SK-N-SH (cell line): ENCODE measurements around the gene LYPD5. TPM values are rescaled to one million over a fixed set of nuclear protein-coding genes. Genes with fewer than 3 reads are reported as not detected.

ENCODE experiments used
- CTCF ChIA-PET: fragments of 300-600, 350-600 bp; formaldehyde crosslinking; extraction: SDS; loops from one replicate; lab custom pipeline; 2021; lab: Yijun Ruan, JAX
- POLR2A ChIA-PET: fragments of 350-600 bp; sonication (Branson Sonifier 250); formaldehyde crosslinking; extraction: SDS; loops from one replicate; lab custom pipeline; 2020; ENCODE audit warnings: antibody characterized with exemption, inconsistent platforms; lab: Yijun Ruan, JAX
- DNase-seq: peaks from one replicate; pipeline ENCODE4 v3.0.0; 2012
- H2AFZ ChIP-seq: fragments of 200-600 bp; sonication (generic); 2 replicates; pipeline ENCODE4 v1.8.1; 2016; ENCODE audit warnings: antibody characterized with exemption, mild to moderate bottlenecking, low read depth
- H3F3A ChIP-seq: fragments of 200-600 bp; sonication (generic); replicated peaks from 2 replicates; pipeline ENCODE3; 2016; ENCODE audit warnings: antibody characterized with exemption, mild to moderate bottlenecking; ENCODE audit not compliant: insufficient read depth
- H3K27ac ChIP-seq, 2 experiments: fragments of 200-500 bp in 1 of 2; fragments of 200-600 bp in 1 of 2; sonication (Bioruptor generic) in 1 of 2; sonication (generic), shearing (Covaris generic) in 1 of 2; 2 replicates each; pipeline versions ENCODE4 v1.5.1 to v1.6.1; 2014 to 2016; ENCODE audit warnings: low read depth in 2 of 2, inconsistent platforms in 1 of 2, low read length in 1 of 2, mild to moderate bottlenecking in 1 of 2, mixed read lengths in 1 of 2
- H3K27me3 ChIP-seq: fragments of 200-600 bp; sonication (generic), shearing (Covaris generic); 2 replicates; pipeline ENCODE4 v1.6.1; 2016; ENCODE audit warnings: mixed run types; ENCODE audit not compliant: insufficient read depth
- H3K36me3 ChIP-seq, 2 experiments: fragments of 200-500 bp in 1 of 2; fragments of 200-600 bp in 1 of 2; sonication (Bioruptor generic) in 1 of 2; sonication (generic) in 1 of 2; replicated peaks in 1 of 2; 2 replicates each; pipeline versions ENCODE3 to v1.5.1; 2014 to 2016; ENCODE audit warnings: low read length in 1 of 2, mild to moderate bottlenecking in 1 of 2; ENCODE audit not compliant: insufficient read depth in 2 of 2, control insufficient read depth in 1 of 2
- H3K4me1 ChIP-seq, 2 experiments: fragments of 200-500 bp in 1 of 2; fragments of 200-600 bp in 1 of 2; sonication (Bioruptor generic) in 1 of 2; sonication (generic), shearing (Covaris generic) in 1 of 2; 2 replicates each; pipeline versions ENCODE4 v1.5.1 to v1.6.1; 2014 to 2016; ENCODE audit warnings: low read depth in 1 of 2, low read length in 1 of 2, mixed run types in 1 of 2; ENCODE audit not compliant: insufficient read depth in 2 of 2, control insufficient read depth in 1 of 2
- H3K4me2 ChIP-seq: fragments of 200-600 bp; sonication (generic), shearing (Covaris generic); 2 replicates; pipeline ENCODE4 v1.6.1; 2017; ENCODE audit warnings: mixed run types
- H3K4me3 ChIP-seq, 2 experiments: fragments of 200-500 bp in 1 of 2; fragments of 200-600 bp in 1 of 2; sonication (Bioruptor generic) in 1 of 2; sonication (generic), shearing (Covaris generic) in 1 of 2; 2 replicates each; pipeline versions ENCODE4 v1.5.1 to v1.8.1; 2014 to 2016; ENCODE audit warnings: low read depth in 2 of 2, inconsistent platforms in 1 of 2, low read length in 1 of 2, mild to moderate bottlenecking in 1 of 2, mixed read lengths in 1 of 2, moderate library complexity in 1 of 2
- H3K79me2 ChIP-seq: fragments of 200-600 bp; sonication (generic); 2 replicates; pipeline ENCODE4 v1.8.1; 2017; ENCODE audit warnings: mild to moderate bottlenecking; ENCODE audit not compliant: insufficient read depth
- H3K9ac ChIP-seq: fragments of 200-600 bp; sonication (generic); 2 replicates; pipeline ENCODE4 v1.6.1; 2017; ENCODE audit warnings: mixed run types
- H3K9me2 ChIP-seq: fragments of 200-600 bp; sonication (generic); 2 replicates; pipeline ENCODE4 v1.6.1; 2017; ENCODE audit warnings: mixed run types
- H3K9me3 ChIP-seq: fragments of 200-600 bp; sonication (generic); 2 replicates; pipeline ENCODE4 v1.6.1; 2017; ENCODE audit warnings: mixed run types, mild to moderate bottlenecking, moderate library complexity
- H4K20me1 ChIP-seq: fragments of 200-600 bp; sonication (generic); 2 replicates; pipeline ENCODE4 v1.6.1; 2017; ENCODE audit warnings: mild to moderate bottlenecking, mixed run types; ENCODE audit not compliant: insufficient read depth
- FOSL2 ChIP-seq: IDR thresholded peaks from 2 replicates; pipeline ENCODE4 v1.4.0; 2012; ENCODE audit warnings: low read depth, mild to moderate bottlenecking, moderate library complexity, borderline replicate concordance
- FOXJ3 ChIP-seq: sonication (generic); formaldehyde crosslinking; IDR thresholded peaks from 2 replicates; pipeline ENCODE4 v1.5.1; 2020; ENCODE audit warnings: mild to moderate bottlenecking, missing genetic modification reagents
- NFIC ChIP-seq: IDR thresholded peaks from 2 replicates; pipeline ENCODE4 v1.4.0; 2012; ENCODE audit warnings: borderline replicate concordance
- NRF1 ChIP-seq: IDR thresholded peaks from 2 replicates; pipeline ENCODE4 v1.6.1; 2012; ENCODE audit warnings: low read depth, mild to moderate bottlenecking, low read length
- POLR2AphosphoS5 ChIP-seq: IDR thresholded peaks from 2 replicates; pipeline ENCODE4 v1.6.1; 2012; ENCODE audit warnings: low read depth, low read length
- SIN3A ChIP-seq: IDR thresholded peaks from 2 replicates; pipeline ENCODE4 v1.6.1; 2012; ENCODE audit warnings: low read depth, mild to moderate bottlenecking, low read length, moderate library complexity, borderline replicate concordance
- TAF1 ChIP-seq: IDR thresholded peaks from 2 replicates; pipeline ENCODE4 v1.6.1; 2012; ENCODE audit warnings: low read depth, mild to moderate bottlenecking, low read length, moderate library complexity, borderline replicate concordance
- WGBS: methylation state at CpG from one replicate; pipeline ENCODE4 v1.1.6; 2017; ENCODE audit warnings: low lambda C conversion rate; 5-methylcytosine and 5-hydroxymethylcytosine counted together
- polyA plus RNA-seq, 3 experiments: library from polyadenylated mRNA; depleted of rRNA; stranded (reverse); fragments of >200 nt; gene quantifications; 2 replicates each; pipeline ENCODE4 v1.2.3, GENCODE V29; 2012
- TF ChIP-seq, protein P1 (sequence below): fragments of 150-350 bp; IDR thresholded peaks from 2 replicates; pipeline ENCODE4 v1.6.1; 2016; ENCODE audit warnings: mild to moderate bottlenecking, low read depth, low read length
- TF ChIP-seq, protein P2 (sequence below): IDR thresholded peaks from 2 replicates; pipeline ENCODE4 v1.4.0; 2012; ENCODE audit warnings: low read depth, borderline replicate concordance
- TF ChIP-seq, protein P3 (sequence below): IDR thresholded peaks from 2 replicates; pipeline ENCODE4 v1.6.1; 2012; ENCODE audit warnings: mild to moderate bottlenecking, low read depth, low read length, moderate library complexity

LYPD5 gene
- polyA plus RNA-seq, 1 of the 3 experiments (the other 2 are of a cell fraction), result 0.13 TPM

DNA sequence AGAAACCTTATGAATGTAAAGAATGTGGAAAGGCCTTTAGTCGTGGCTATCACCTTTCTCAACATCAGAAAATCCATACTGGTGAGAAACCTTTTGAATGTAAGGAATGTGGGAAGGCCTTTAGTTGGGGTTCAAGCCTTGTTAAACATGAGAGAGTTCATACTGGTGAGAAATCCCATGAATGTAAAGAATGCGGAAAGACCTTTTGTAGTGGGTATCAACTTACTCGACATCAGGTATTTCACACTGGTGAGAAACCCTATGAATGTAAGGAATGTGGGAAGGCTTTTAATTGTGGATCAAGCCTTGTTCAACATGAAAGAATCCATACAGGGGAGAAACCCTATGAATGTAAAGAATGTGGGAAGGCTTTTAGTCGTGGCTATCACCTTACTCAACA lies 45.6 kb upstream of the LYPD5 start:
- 88% methylated on average over 4 of the region's 4 CpGs for WGBS
- TF ChIP-seq FOSL2, result no peak
- TF ChIP-seq TAF1, result no peak
- no peak for TF ChIP-seq NRF1
- TF ChIP-seq, protein P1, sequence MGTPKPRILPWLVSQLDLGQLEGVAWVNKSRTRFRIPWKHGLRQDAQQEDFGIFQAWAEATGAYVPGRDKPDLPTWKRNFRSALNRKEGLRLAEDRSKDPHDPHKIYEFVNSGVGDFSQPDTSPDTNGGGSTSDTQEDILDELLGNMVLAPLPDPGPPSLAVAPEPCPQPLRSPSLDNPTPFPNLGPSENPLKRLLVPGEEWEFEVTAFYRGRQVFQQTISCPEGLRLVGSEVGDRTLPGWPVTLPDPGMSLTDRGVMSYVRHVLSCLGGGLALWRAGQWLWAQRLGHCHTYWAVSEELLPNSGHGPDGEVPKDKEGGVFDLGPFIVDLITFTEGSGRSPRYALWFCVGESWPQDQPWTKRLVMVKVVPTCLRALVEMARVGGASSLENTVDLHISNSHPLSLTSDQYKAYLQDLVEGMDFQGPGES, result no peak
- no peak for TF ChIP-seq SIN3A
- TF ChIP-seq, all 33 proteins: peak for 0
- H3K79me2 ChIP-seq, result no peaks in the 10 kb centered on the region
- H3F3A ChIP-seq, result no peaks in the 10 kb centered on the region
- peaks cover 69 to 93% of the 10 kb centered on the region in 2 experiments for H3K36me3 ChIP-seq
- no peaks in the 10 kb centered on the region for H3K4me1 ChIP-seq
- H3K27ac ChIP-seq, result no peak overlapping the region
- H3K4me2 ChIP-seq, result no peak overlapping the region
- CTCF ChIA-PET, result no interaction called here
- peak overlapping the region in 1 of 2 experiments; percentile 12; a peak in 1 of 4 replicates for H3K4me3 ChIP-seq
- H3K9me3 ChIP-seq, result peaks cover 39% of the 10 kb centered on the region
- DNase-seq, result no peak
- no peaks in the 10 kb centered on the region for H4K20me1 ChIP-seq
- H3K27me3 ChIP-seq, result no peaks in the 10 kb centered on the region
- H2AFZ ChIP-seq, result no peak overlapping the region
- POLR2A ChIA-PET, result no interaction called here
- H3K9me2 ChIP-seq, result no peaks in the 10 kb centered on the region
- no peak overlapping the region for H3K9ac ChIP-seq

DNA sequence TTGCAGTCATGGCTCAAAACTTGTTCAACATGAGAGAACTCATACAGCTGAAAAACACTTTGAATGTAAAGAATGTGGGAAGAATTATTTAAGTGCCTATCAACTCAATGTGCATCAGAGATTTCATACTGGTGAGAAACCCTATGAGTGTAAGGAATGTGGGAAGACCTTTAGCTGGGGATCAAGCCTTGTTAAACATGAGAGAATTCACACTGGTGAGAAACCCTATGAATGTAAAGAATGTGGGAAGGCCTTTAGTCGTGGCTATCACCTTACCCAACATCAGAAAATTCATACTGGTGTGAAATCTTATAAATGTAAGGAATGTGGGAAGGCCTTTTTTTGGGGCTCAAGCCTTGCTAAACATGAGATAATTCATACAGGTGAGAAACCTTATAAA lies 45.0 kb upstream of the LYPD5 start:
- no peak overlapping the region for H3K27ac ChIP-seq
- H3K4me1 ChIP-seq, result no peaks in the 10 kb centered on the region
- no peak overlapping the region for H3K4me2 ChIP-seq
- POLR2A ChIA-PET, result no interaction called here
- H3K36me3 ChIP-seq, result peaks cover 75 to 94% of the 10 kb centered on the region in 2 experiments
- TF ChIP-seq NFIC, result no peak
- TF ChIP-seq FOXJ3 (CRISPR knock-in tag), result no peak
- TF ChIP-seq, protein P2, sequence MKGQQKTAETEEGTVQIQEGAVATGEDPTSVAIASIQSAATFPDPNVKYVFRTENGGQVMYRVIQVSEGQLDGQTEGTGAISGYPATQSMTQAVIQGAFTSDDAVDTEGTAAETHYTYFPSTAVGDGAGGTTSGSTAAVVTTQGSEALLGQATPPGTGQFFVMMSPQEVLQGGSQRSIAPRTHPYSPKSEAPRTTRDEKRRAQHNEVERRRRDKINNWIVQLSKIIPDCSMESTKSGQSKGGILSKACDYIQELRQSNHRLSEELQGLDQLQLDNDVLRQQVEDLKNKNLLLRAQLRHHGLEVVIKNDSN, result no peak
- no peak for TF ChIP-seq POLR2AphosphoS5
- TF ChIP-seq TAF1, result no peak
- TF ChIP-seq, protein P3, sequence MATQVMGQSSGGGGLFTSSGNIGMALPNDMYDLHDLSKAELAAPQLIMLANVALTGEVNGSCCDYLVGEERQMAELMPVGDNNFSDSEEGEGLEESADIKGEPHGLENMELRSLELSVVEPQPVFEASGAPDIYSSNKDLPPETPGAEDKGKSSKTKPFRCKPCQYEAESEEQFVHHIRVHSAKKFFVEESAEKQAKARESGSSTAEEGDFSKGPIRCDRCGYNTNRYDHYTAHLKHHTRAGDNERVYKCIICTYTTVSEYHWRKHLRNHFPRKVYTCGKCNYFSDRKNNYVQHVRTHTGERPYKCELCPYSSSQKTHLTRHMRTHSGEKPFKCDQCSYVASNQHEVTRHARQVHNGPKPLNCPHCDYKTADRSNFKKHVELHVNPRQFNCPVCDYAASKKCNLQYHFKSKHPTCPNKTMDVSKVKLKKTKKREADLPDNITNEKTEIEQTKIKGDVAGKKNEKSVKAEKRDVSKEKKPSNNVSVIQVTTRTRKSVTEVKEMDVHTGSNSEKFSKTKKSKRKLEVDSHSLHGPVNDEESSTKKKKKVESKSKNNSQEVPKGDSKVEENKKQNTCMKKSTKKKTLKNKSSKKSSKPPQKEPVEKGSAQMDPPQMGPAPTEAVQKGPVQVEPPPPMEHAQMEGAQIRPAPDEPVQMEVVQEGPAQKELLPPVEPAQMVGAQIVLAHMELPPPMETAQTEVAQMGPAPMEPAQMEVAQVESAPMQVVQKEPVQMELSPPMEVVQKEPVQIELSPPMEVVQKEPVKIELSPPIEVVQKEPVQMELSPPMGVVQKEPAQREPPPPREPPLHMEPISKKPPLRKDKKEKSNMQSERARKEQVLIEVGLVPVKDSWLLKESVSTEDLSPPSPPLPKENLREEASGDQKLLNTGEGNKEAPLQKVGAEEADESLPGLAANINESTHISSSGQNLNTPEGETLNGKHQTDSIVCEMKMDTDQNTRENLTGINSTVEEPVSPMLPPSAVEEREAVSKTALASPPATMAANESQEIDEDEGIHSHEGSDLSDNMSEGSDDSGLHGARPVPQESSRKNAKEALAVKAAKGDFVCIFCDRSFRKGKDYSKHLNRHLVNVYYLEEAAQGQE, result no peak
- no peak overlapping the region; a peak in 1 of 4 replicates for H3K4me3 ChIP-seq
- no peaks in the 10 kb centered on the region for H4K20me1 ChIP-seq
- WGBS, result 100% methylated on average over 1 of the region's 1 CpG
- no peaks in the 10 kb centered on the region for H3K27me3 ChIP-seq
- DNase-seq, result no peak
- no peaks in the 10 kb centered on the region for H3F3A ChIP-seq
- H3K9me3 ChIP-seq, result peaks cover 42% of the 10 kb centered on the region
- no peaks in the 10 kb centered on the region for H3K79me2 ChIP-seq
- H2AFZ ChIP-seq, result no peak overlapping the region
- no peaks in the 10 kb centered on the region for H3K9me2 ChIP-seq
- CTCF ChIA-PET, result no interaction called here
- no peak overlapping the region for H3K9ac ChIP-seq
